GM18508 (cell line): ENCODE data around the gene MYO19.
"Not testable (repeated sequence)": the region's sequence is repeated elsewhere in the genome, so short reads cannot be mapped to it uniquely, and the experiment has no call there.

Source experiments
- ATAC-seq: cut with Tn5 transposase; IDR thresholded peaks from one replicate; pipeline ENCODE4 v1.9.1; 2021; ENCODE audit warnings: moderate number of reproducible peaks; ENCODE audit not compliant: insufficient read depth, unreplicated experiment

The MYO19 gene

GRCh38 chr17:36501351-36501750 lies 33.3 kb downstream of the MYO19 start:
- no peak for ATAC-seq

GRCh38 chr17:36500745-36501225 lies 33.9 kb downstream of the MYO19 start:
- no peak for ATAC-seq

GRCh38 chr17:36498560-36499300 lies 35.9 kb downstream of the MYO19 start:
- no peak for ATAC-seq

- no peak for ATAC-seq
Measured at GRCh38 chr17:36498155-36498554, 36.5 kb downstream of the MYO19 start.

- no peak for ATAC-seq
Measured at GRCh38 chr17:36496018-36496789, 38.5 kb downstream of the MYO19 start.

- ATAC-seq, result no peak
Measured at GRCh38 chr17:36495076-36495578, 39.5 kb downstream of the MYO19 start.

GRCh38 chr17:36494674-36495073 lies 40.0 kb downstream of the MYO19 start:
- ATAC-seq, result no peak

- no peak for ATAC-seq
Measured at GRCh38 chr17:36493956-36494355, 40.7 kb downstream of the MYO19 start.

- ATAC-seq, result peak; percentile 76
Measured at GRCh38 chr17:36486204-36487194, 48.2 kb downstream of the MYO19 start, which contains the start of gene ZNHIT3. ZNHIT3 (plus strand) TSS chr17:36486681; CDS start chr17:36486700, 19 bp downstream.

- no peak for ATAC-seq
Measured at GRCh38 chr17:36485805-36486203, 48.9 kb downstream of the MYO19 start.

GRCh38 chr17:36485027-36485426 lies 49.6 kb downstream of the MYO19 start:
- no peak for ATAC-seq

GRCh38 chr17:36484021-36484420 lies 50.6 kb downstream of the MYO19 start:
- not testable (repeated sequence) for ATAC-seq

- ATAC-seq, result no peak
Measured at GRCh38 chr17:36482611-36483504, 51.8 kb downstream of the MYO19 start.

- no peak for ATAC-seq
Measured at GRCh38 chr17:36481829-36482228, 52.8 kb downstream of the MYO19 start.

- no peak for ATAC-seq
Measured at GRCh38 chr17:36475346-36475970, 59.2 kb downstream of the MYO19 start.

GRCh38 chr17:36474571-36474970 lies 60.1 kb downstream of the MYO19 start:
- no peak for ATAC-seq

- ATAC-seq, result no peak
Measured at GRCh38 chr17:36470499-36470898, 64.2 kb downstream of the MYO19 start.

GRCh38 chr17:36469733-36470132 lies 64.9 kb downstream of the MYO19 start:
- ATAC-seq, result no peak
